ENCODE measurements around the gene TBC1D4.

DNA sequence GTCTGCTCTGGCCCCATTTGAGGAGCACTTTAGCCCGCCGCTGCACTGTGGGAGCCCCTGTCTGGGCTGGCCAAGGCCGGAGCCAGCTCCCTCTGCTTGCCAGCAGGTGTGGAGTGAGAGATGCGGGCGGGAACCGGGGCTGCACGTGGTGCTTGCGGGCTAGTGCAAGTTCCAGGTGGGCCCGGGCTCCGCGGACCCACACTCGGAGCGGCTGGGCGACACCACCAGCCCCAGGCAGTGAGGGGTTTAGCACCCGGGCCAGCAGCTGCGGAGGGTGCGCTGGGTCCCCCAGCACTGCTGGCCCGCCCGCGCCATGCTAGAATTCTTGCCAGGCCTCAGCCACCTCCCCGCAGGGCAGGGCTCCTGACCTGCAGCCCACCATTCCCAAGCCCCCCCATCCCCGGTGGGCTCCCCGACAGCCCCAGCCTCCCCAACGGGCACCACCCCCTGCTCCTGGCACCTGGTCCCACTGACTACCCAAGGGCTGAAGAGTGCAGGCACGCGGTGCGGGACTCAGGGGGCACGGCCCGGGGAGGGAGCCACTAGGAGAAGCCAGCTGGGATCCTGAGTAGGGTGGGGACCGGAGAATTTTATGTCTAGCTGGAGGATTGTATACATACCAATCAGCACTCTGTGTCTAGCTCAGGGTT lies 36.6 kb upstream of the TBC1D4 start:
- no peak for TF ChIP-seq POLR2AphosphoS5 (IDR thresholded peaks at IDR 0.05)
- TF ChIP-seq, protein P1, sequence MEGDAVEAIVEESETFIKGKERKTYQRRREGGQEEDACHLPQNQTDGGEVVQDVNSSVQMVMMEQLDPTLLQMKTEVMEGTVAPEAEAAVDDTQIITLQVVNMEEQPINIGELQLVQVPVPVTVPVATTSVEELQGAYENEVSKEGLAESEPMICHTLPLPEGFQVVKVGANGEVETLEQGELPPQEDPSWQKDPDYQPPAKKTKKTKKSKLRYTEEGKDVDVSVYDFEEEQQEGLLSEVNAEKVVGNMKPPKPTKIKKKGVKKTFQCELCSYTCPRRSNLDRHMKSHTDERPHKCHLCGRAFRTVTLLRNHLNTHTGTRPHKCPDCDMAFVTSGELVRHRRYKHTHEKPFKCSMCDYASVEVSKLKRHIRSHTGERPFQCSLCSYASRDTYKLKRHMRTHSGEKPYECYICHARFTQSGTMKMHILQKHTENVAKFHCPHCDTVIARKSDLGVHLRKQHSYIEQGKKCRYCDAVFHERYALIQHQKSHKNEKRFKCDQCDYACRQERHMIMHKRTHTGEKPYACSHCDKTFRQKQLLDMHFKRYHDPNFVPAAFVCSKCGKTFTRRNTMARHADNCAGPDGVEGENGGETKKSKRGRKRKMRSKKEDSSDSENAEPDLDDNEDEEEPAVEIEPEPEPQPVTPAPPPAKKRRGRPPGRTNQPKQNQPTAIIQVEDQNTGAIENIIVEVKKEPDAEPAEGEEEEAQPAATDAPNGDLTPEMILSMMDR (IDR thresholded peaks at IDR 0.05): no peak

Measured in esophagus muscularis mucosa (tissue), 3 donors.